ENCODE results near the gene GRK1.

GRCh38 chr13:113735750-113736149 lies 68.7 kb downstream of the GRK1 start:
- TF ChIP-seq CTCF (IDR thresholded peaks at IDR 0.05; ENCODE audit: insufficient read depth, low read length, poor library complexity, severe bottlenecking), result no peak
- no peak for TF ChIP-seq EZH2phosphoT487 (conservative IDR thresholded peaks at IDR 0.05; ENCODE audit: low read length)

Measured in SU-DHL-6 (cell line).